GM23338 (cell line): ENCODE results near the gene SFT2D3. TPM values are rescaled to one million over a fixed set of nuclear protein-coding genes. Genes with fewer than 3 reads are reported as not detected.

Experiments used
- ATAC-seq: fragments of 200-7000 bp; cut with Tn5 transposase; 3 replicates; pipeline ENCODE4 v1.9.1; 2020
- DNase-seq: peaks from one replicate; pipeline ENCODE4 v3.0.0-alpha.2; 2015; ENCODE audit warnings: low spot score
- H2AFZ ChIP-seq: fragments of 200-600 bp; sonication (generic); 2 replicates; pipeline ENCODE4 v1.8.0; 2016; ENCODE audit warnings: antibody characterized with exemption, mild to moderate bottlenecking, moderate library complexity
- H3F3A ChIP-seq: fragments of 200-600 bp; sonication (generic); replicated peaks from 2 replicates; pipeline ENCODE4 v1.8.0; 2017; ENCODE audit warnings: antibody characterized with exemption, mixed run types, low read depth
- H3K27ac ChIP-seq: fragments of 200-600 bp; sonication (generic); 2 replicates; pipeline ENCODE4 v1.6.1; 2016; ENCODE audit warnings: low read depth
- H3K27me3 ChIP-seq: fragments of 200-600 bp; sonication (generic); 2 replicates; pipeline ENCODE4 v1.8.0; 2016; ENCODE audit warnings: mild to moderate bottlenecking, mixed run types, moderate library complexity; ENCODE audit not compliant: insufficient read depth
- H3K36me3 ChIP-seq: fragments of 200-600 bp; sonication (generic); 2 replicates; pipeline ENCODE4 v1.8.0; 2016; ENCODE audit warnings: mild to moderate bottlenecking; ENCODE audit not compliant: insufficient read depth
- H3K4me1 ChIP-seq: fragments of 200-600 bp; sonication (generic); 2 replicates; pipeline ENCODE4 v1.8.0; 2016; ENCODE audit warnings: mild to moderate bottlenecking, moderate library complexity; ENCODE audit not compliant: insufficient read depth
- H3K4me2 ChIP-seq: fragments of 200-600 bp; sonication (generic); 2 replicates; pipeline ENCODE4 v1.7.1; 2017; ENCODE audit warnings: mixed run types
- H3K4me3 ChIP-seq: fragments of 200-600 bp; sonication (generic); 2 replicates; pipeline ENCODE4 v1.6.1; 2016; ENCODE audit warnings: mixed run types
- H3K79me2 ChIP-seq: fragments of 200-600 bp; sonication (generic); replicated peaks from 2 replicates; pipeline ENCODE4 v1.8.0; 2017; ENCODE audit warnings: mild to moderate bottlenecking; ENCODE audit not compliant: insufficient read depth
- H3K9me2 ChIP-seq: fragments of 200-600 bp; sonication (generic); 2 replicates; pipeline ENCODE4 v1.8.0; 2017; ENCODE audit not compliant: insufficient read depth
- H4K20me1 ChIP-seq: fragments of 200-600 bp; sonication (generic); replicated peaks from 2 replicates; pipeline ENCODE4 v1.8.0; 2017; ENCODE audit warnings: mild to moderate bottlenecking; ENCODE audit not compliant: insufficient read depth
- H3K27ac Mint-ChIP-seq: 2 replicates; pipeline ENCODE4 v1.8.0; 2020; ENCODE audit warnings: inconsistent platforms, mild to moderate bottlenecking, moderate library complexity, mixed read lengths
- H3K27me3 Mint-ChIP-seq: 3 replicates; pipeline ENCODE4 v1.8.0; 2022; ENCODE audit warnings: low read depth, mild to moderate bottlenecking, moderate library complexity, mixed read lengths, inconsistent platforms; ENCODE audit not compliant: insufficient read depth, poor library complexity
- H3K36me3 Mint-ChIP-seq: 3 replicates; pipeline ENCODE4 v1.8.0; 2021; ENCODE audit warnings: low read depth, mild to moderate bottlenecking, inconsistent platforms, moderate library complexity, mixed read lengths
- H3K4me1 Mint-ChIP-seq: 3 replicates; pipeline ENCODE4 v1.8.0; 2020; ENCODE audit warnings: mild to moderate bottlenecking, inconsistent platforms, mixed read lengths
- H3K4me3 Mint-ChIP-seq: 3 replicates; pipeline ENCODE4 v1.8.0; 2021; ENCODE audit warnings: moderate library complexity, mild to moderate bottlenecking, inconsistent platforms, mixed read lengths
- H3K9me3 Mint-ChIP-seq: 3 replicates; pipeline ENCODE4 v1.8.0; 2020; ENCODE audit warnings: moderate library complexity, mild to moderate bottlenecking, inconsistent platforms, mixed read lengths
- CREB1 ChIP-seq: fragments of 250-450 bp; sonication (Bioruptor Pico); IDR thresholded peaks from 2 replicates; pipeline ENCODE4 v1.5.0; 2020; ENCODE audit warnings: low read depth, mild to moderate bottlenecking, moderate library complexity
- EZH2 ChIP-seq: fragments of 200-600 bp; sonication (generic); IDR thresholded peaks from one replicate; pipeline ENCODE4 v1.8.0; 2017; ENCODE audit warnings: antibody characterized with exemption, mild to moderate bottlenecking, low read depth; ENCODE audit not compliant: unreplicated experiment
- EZH2phosphoT487 ChIP-seq: fragments of 200-600 bp; sonication (generic); IDR thresholded peaks from one replicate; pipeline ENCODE4 v1.8.1; 2018; ENCODE audit warnings: antibody characterized with exemption; ENCODE audit not compliant: unreplicated experiment
- JUNB ChIP-seq: IDR thresholded peaks from one replicate; pipeline ENCODE4 v1.6.1; 2016; ENCODE audit warnings: antibody characterized with exemption; ENCODE audit not compliant: unreplicated experiment
- NANOG ChIP-seq: IDR thresholded peaks from 2 replicates; pipeline ENCODE4 v1.6.1; 2016; ENCODE audit warnings: antibody characterized with exemption, borderline replicate concordance
- REST ChIP-seq: IDR thresholded peaks from one replicate; pipeline ENCODE4 v1.6.1; 2018; ENCODE audit warnings: antibody characterized with exemption; ENCODE audit not compliant: unreplicated experiment
- ZNF114 ChIP-seq: fragments of 250-450 bp; sonication (Bioruptor Pico); IDR thresholded peaks from 2 replicates; pipeline ENCODE4 v1.5.0; 2020; ENCODE audit warnings: mild to moderate bottlenecking, moderate library complexity
- ZNF331 ChIP-seq: fragments of 250-450 bp; sonication (Bioruptor Pico); IDR thresholded peaks from 2 replicates; pipeline ENCODE4 v1.5.0; 2020; ENCODE audit warnings: low read depth, mild to moderate bottlenecking, moderate library complexity
- polyA plus RNA-seq: library from polyadenylated mRNA; unstranded; fragments of >200 nt; fragmentation: Nextera tagmentation; extraction: Ambion mirVana; gene quantifications from 2 replicates; pipeline ENCODE4 v1.2.1, GENCODE V29; 2016
- total RNA-seq: library from RNA; depleted of rRNA; stranded (reverse); fragments of >200 nt; shearing (Covaris generic); gene quantifications from 2 replicates; pipeline ENCODE4 v1.2.3, GENCODE V29; 2014
- TF ChIP-seq, protein P1 (sequence below): fragments of 250-450 bp; sonication (Bioruptor Pico); IDR thresholded peaks from 2 replicates; pipeline ENCODE4 v1.5.0; 2020; ENCODE audit warnings: mild to moderate bottlenecking, moderate library complexity

Gene SFT2D3
- total and polyA plus RNA-seq, 2 experiments from 2014 or later: 13.7 TPM; not detected in 1

GRCh38 chr2:127722807-127723206 is 21.5 kb downstream of the SFT2D3 start (continued):
- no peak for TF ChIP-seq REST

DNA sequence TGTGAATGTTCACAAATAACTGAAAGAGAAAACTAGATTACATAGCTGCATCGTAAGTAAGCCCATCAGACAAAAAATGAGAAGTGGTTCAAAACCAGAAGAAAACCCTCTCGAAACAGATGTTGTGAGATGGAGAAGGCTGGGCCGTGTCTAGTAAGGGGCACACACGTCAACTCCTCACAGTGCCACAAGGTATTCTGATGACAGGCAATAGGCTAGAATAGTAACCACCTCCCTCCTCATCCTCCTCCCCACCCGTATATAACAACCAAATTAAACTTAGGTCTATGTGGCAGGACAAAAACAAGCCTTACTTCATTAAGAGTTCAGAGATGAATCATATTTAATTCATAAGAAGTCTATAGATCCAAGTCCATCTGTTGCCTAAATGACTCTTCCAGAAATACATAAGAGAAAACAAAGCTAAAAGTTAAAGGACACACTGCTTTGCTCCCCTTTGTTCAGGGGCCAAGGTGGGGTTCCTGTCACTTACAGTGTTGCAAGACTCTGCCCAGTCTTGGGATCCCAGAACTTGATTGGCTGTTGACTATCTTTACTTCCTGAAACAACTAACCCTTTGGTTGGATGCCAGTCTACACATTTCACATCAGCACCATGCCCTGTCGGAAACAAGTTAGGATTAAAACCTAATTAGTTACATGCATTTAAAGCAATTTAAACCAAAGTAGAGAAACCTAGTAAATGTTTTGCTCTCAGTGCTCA is 25.0 kb downstream of the SFT2D3 start:
- no peak for TF ChIP-seq EZH2phosphoT487
- TF ChIP-seq, protein P1, sequence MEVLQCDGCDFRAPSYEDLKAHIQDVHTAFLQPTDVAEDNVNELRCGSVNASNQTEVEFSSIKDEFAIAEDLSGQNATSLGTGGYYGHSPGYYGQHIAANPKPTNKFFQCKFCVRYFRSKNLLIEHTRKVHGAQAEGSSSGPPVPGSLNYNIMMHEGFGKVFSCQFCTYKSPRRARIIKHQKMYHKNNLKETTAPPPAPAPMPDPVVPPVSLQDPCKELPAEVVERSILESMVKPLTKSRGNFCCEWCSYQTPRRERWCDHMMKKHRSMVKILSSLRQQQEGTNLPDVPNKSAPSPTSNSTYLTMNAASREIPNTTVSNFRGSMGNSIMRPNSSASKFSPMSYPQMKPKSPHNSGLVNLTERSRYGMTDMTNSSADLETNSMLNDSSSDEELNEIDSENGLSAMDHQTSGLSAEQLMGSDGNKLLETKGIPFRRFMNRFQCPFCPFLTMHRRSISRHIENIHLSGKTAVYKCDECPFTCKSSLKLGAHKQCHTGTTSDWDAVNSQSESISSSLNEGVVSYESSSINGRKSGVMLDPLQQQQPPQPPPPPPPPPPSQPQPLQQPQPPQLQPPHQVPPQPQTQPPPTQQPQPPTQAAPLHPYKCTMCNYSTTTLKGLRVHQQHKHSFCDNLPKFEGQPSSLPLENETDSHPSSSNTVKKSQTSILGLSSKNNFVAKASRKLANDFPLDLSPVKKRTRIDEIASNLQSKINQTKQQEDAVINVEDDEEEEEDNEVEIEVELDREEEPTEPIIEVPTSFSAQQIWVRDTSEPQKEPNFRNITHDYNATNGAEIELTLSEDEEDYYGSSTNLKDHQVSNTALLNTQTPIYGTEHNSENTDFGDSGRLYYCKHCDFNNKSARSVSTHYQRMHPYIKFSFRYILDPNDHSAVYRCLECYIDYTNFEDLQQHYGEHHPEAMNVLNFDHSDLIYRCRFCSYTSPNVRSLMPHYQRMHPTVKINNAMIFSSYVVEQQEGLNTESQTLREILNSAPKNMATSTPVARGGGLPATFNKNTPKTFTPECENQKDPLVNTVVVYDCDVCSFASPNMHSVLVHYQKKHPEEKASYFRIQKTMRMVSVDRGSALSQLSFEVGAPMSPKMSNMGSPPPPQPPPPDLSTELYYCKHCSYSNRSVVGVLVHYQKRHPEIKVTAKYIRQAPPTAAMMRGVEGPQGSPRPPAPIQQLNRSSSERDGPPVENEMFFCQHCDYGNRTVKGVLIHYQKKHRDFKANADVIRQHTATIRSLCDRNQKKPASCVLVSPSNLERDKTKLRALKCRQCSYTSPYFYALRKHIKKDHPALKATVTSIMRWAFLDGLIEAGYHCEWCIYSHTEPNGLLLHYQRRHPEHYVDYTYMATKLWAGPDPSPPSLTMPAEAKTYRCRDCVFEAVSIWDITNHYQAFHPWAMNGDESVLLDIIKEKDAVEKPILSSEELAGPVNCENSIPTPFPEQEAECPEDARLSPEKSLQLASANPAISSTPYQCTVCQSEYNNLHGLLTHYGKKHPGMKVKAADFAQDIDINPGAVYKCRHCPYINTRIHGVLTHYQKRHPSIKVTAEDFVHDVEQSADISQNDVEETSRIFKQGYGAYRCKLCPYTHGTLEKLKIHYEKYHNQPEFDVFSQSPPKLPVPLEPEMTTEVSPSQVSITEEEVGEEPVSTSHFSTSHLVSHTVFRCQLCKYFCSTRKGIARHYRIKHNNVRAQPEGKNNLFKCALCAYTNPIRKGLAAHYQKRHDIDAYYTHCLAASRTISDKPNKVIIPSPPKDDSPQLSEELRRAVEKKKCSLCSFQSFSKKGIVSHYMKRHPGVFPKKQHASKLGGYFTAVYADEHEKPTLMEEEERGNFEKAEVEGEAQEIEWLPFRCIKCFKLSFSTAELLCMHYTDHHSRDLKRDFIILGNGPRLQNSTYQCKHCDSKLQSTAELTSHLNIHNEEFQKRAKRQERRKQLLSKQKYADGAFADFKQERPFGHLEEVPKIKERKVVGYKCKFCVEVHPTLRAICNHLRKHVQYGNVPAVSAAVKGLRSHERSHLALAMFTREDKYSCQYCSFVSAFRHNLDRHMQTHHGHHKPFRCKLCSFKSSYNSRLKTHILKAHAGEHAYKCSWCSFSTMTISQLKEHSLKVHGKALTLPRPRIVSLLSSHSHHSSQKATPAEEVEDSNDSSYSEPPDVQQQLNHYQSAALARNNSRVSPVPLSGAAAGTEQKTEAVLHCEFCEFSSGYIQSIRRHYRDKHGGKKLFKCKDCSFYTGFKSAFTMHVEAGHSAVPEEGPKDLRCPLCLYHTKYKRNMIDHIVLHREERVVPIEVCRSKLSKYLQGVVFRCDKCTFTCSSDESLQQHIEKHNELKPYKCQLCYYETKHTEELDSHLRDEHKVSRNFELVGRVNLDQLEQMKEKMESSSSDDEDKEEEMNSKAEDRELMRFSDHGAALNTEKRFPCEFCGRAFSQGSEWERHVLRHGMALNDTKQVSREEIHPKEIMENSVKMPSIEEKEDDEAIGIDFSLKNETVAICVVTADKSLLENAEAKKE (CRISPR knock-in tag): no peak
- TF ChIP-seq ZNF331 (CRISPR knock-in tag): no peak
- TF ChIP-seq NANOG: no peak
- no peak for TF ChIP-seq JUNB
- no peak for TF ChIP-seq CREB1 (CRISPR knock-in tag)
- no peak for TF ChIP-seq EZH2
- no peak for TF ChIP-seq ZNF114 (CRISPR knock-in tag)

More for the DNA sequence above, 25.0 kb downstream of the SFT2D3 start:
- Histone ChIP-seq H3K36me3 (peaks cover 27% of the 10 kb centered on the region), H3F3A (no peaks in the 10 kb centered on the region), H3K9me2 (no peaks in the 10 kb centered on the region), H3K79me2 (no peaks in the 10 kb centered on the region), H3K27me3 (no peaks in the 10 kb centered on the region), H3K4me3 (no peak overlapping the region), H3K27ac (no peak overlapping the region), H3K4me2 (no peak overlapping the region), H3K4me1 (0 out of 2 replicates have a peak, but pooled peaks cover 3% of the 10 kb centered on the region), H2AFZ (no peak overlapping the region), H4K20me1 (0 out of 2 replicates have a peak, but pooled peaks cover 4% of the 10 kb centered on the region)
- Mint-ChIP-seq H3K27ac (0 out of 2 replicates have a peak overlapping the region, but pooled peaks have one; percentile 27), H3K4me1 (no peaks in the 10 kb centered on the region), H3K27me3 (no peaks in the 10 kb centered on the region), H3K36me3 (peaks cover 24% of the 10 kb centered on the region), H3K9me3 (no peaks in the 10 kb centered on the region), H3K4me3 (no peak overlapping the region)
- DNase-seq: no peak
- ATAC-seq: no peak; the same call in 2 of the 3 replicates
